GM19372 (cell line): ENCODE results near the gene STOX2.

Experiments used
- ATAC-seq: cut with Tn5 transposase; IDR thresholded peaks from one replicate; pipeline ENCODE4 v1.9.1; 2021; ENCODE audit warnings: mild to moderate bottlenecking, low read depth, moderate library complexity; ENCODE audit not compliant: unreplicated experiment

STOX2 gene

GRCh38 chr4:183905081-183905592 lies at the start of gene STOX2:
Gene STOX2 (plus strand): TSS chr4:183905307. CDS start chr4:183906791, 1,484 bp downstream.
- ATAC-seq = no peak

GRCh38 chr4:183855323-183856190 lies 49.5 kb upstream of the STOX2 start:
- no peak for ATAC-seq

- ATAC-seq = no peak
These were observed 48.1 kb upstream of the STOX2 start for GRCh38 chr4:183857040-183857439.

GRCh38 chr4:183858011-183858615 lies 47.0 kb upstream of the STOX2 start:
- ATAC-seq = no peak

GRCh38 chr4:183860119-183860518 lies 45.0 kb upstream of the STOX2 start:
- ATAC-seq = no peak

- no peak for ATAC-seq
These were observed 44.4 kb upstream of the STOX2 start for GRCh38 chr4:183860731-183861130.

- no peak for ATAC-seq
These were observed 43.7 kb upstream of the STOX2 start for GRCh38 chr4:183861426-183861825.

- no peak for ATAC-seq
These were observed 41.8 kb upstream of the STOX2 start for GRCh38 chr4:183863155-183863825.

GRCh38 chr4:183867247-183867646 lies 37.9 kb upstream of the STOX2 start:
- ATAC-seq = no peak

- ATAC-seq = no peak
These were observed 34.1 kb upstream of the STOX2 start for GRCh38 chr4:183870997-183871396.

GRCh38 chr4:183871581-183871980 lies 33.5 kb upstream of the STOX2 start:
- no peak for ATAC-seq

- no peak for ATAC-seq
These were observed 32.6 kb upstream of the STOX2 start for GRCh38 chr4:183872531-183872930.

- ATAC-seq = no peak
These were observed 31.5 kb upstream of the STOX2 start for GRCh38 chr4:183873409-183874185.

GRCh38 chr4:183875251-183875825 lies 29.8 kb upstream of the STOX2 start:
- no peak for ATAC-seq

- ATAC-seq = no peak
These were observed 28.7 kb upstream of the STOX2 start for GRCh38 chr4:183876268-183876934.

GRCh38 chr4:183878251-183878970 lies 26.7 kb upstream of the STOX2 start:
- ATAC-seq = no peak

GRCh38 chr4:183885205-183885720 lies 19.8 kb upstream of the STOX2 start:
- ATAC-seq = no peak

GRCh38 chr4:183887351-183887750 lies 17.8 kb upstream of the STOX2 start:
- ATAC-seq = no peak

- ATAC-seq = no peak
These were observed 16.5 kb upstream of the STOX2 start for GRCh38 chr4:183888564-183888963.
